HepG2 (cell line): ENCODE results near the gene PCNT. TPM values are rescaled to one million over a fixed set of nuclear protein-coding genes. Genes with fewer than 3 reads are reported as not detected.

Experiments
- ARNT ChIP-seq: fragments of 450-650 bp; IDR thresholded peaks from 2 replicates; pipeline ENCODE4 v1.6.1; 2017
- ELF4 ChIP-seq: sonication (generic); formaldehyde crosslinking; IDR thresholded peaks from 2 replicates; pipeline ENCODE4 v1.5.0; 2020; ENCODE audit warnings: missing genetic modification reagents, mild to moderate bottlenecking, moderate library complexity, borderline replicate concordance
- HOXD1 ChIP-seq: sonication (generic); formaldehyde crosslinking; IDR thresholded peaks from 2 replicates; pipeline ENCODE4 v1.5.0; 2020; ENCODE audit warnings: missing genetic modification reagents
- MEF2D ChIP-seq: sonication (generic); formaldehyde crosslinking; IDR thresholded peaks from 2 replicates; pipeline ENCODE4 v1.5.1; 2020; ENCODE audit warnings: mild to moderate bottlenecking, missing genetic modification reagents
- PAWR ChIP-seq: sonication (generic); formaldehyde crosslinking; IDR thresholded peaks from 2 replicates; pipeline ENCODE4 v1.4.0; 2020; ENCODE audit warnings: missing genetic modification reagents, mild to moderate bottlenecking, borderline replicate concordance
- PCBP1 ChIP-seq: fragments of 200-400 bp; formaldehyde crosslinking; IDR thresholded peaks from 2 replicates; pipeline ENCODE4 v1.6.1; 2017; ENCODE audit warnings: mild to moderate bottlenecking, low read depth, low read length, borderline replicate concordance
- PHF20 ChIP-seq: sonication (generic); formaldehyde crosslinking; IDR thresholded peaks from 2 replicates; pipeline ENCODE4 v1.5.0; 2020; ENCODE audit warnings: mild to moderate bottlenecking, missing genetic modification reagents
- SMYD3 ChIP-seq: sonication (generic); formaldehyde crosslinking; IDR thresholded peaks from 2 replicates; pipeline ENCODE4 v1.8.1; 2023; ENCODE audit warnings: mild to moderate bottlenecking, missing genetic modification reagents
- SPEN ChIP-seq: sonication (generic); formaldehyde crosslinking; IDR thresholded peaks from 2 replicates; pipeline ENCODE4 v1.5.1; 2020; ENCODE audit warnings: low read depth, mild to moderate bottlenecking, missing genetic modification reagents
- ZNF160 ChIP-seq: sonication (generic); formaldehyde crosslinking; IDR thresholded peaks from 2 replicates; pipeline ENCODE4 v1.8.0; 2022; ENCODE audit warnings: mild to moderate bottlenecking, inconsistent platforms, missing genetic modification reagents
- ZNF354B ChIP-seq: sonication (generic); formaldehyde crosslinking; IDR thresholded peaks from 2 replicates; pipeline ENCODE4 v1.8.0; 2022; ENCODE audit warnings: mild to moderate bottlenecking, missing genetic modification reagents
- ZNF574 ChIP-seq: sonication (generic); formaldehyde crosslinking; IDR thresholded peaks from 2 replicates; pipeline ENCODE4 v1.4.0; 2020; ENCODE audit warnings: missing genetic modification reagents
- ZNF619 ChIP-seq: sonication (generic); formaldehyde crosslinking; IDR thresholded peaks from 2 replicates; pipeline ENCODE4 v1.4.0; 2020; ENCODE audit warnings: mild to moderate bottlenecking, missing genetic modification reagents
- ZNF703 ChIP-seq: sonication (generic); formaldehyde crosslinking; IDR thresholded peaks from 2 replicates; pipeline ENCODE4 v1.5.1; 2020; ENCODE audit warnings: missing genetic modification reagents, mild to moderate bottlenecking, moderate library complexity, borderline replicate concordance
- ZNF777 ChIP-seq: sonication (generic); formaldehyde crosslinking; IDR thresholded peaks from 2 replicates; pipeline ENCODE4 v1.4.0; 2020; ENCODE audit warnings: missing genetic modification reagents
- polyA plus RNA-seq, 8 experiments: library from polyadenylated mRNA; depleted of rRNA in 3 of 8; stranded (reverse) in 7 of 8; unstranded in 1 of 8; fragments of >200 nt; fragmentation: Illumina TruSeq in 4 of 8; extraction: Trizol in 4 of 8; gene quantifications; 2 replicates each; pipeline versions ENCODE4 v1.2.1 to v1.2.3, GENCODE V29; 2011 to 2016; ENCODE audit warnings: low read depth in 4 of 8, missing spikeins in 1 of 8, mixed read lengths in 1 of 8; ENCODE audit not compliant: insufficient read depth in 1 of 8
- total RNA-seq, 5 experiments: library from RNA; depleted of rRNA; stranded (reverse); fragments of >200 nt; fragmentation: Illumina TruSeq; extraction: Trizol; gene quantifications; 2 replicates each; pipeline ENCODE4 v1.2.3, GENCODE V29; 2016; ENCODE audit warnings: low read depth in 1 of 5
- TF ChIP-seq, protein P1 (sequence below): sonication (generic); formaldehyde crosslinking; IDR thresholded peaks from 2 replicates; pipeline ENCODE4 v1.4.0; 2020; ENCODE audit warnings: missing genetic modification reagents, borderline replicate concordance
- TF ChIP-seq, protein P2 (sequence below): sonication (generic); formaldehyde crosslinking; IDR thresholded peaks from 2 replicates; pipeline ENCODE4 v1.4.0; 2020; ENCODE audit warnings: mild to moderate bottlenecking, missing genetic modification reagents
- TF ChIP-seq, protein P3 (sequence below): IDR thresholded peaks from 2 replicates; pipeline ENCODE4 v1.6.1; 2016; ENCODE audit warnings: low read depth, control low read depth

Gene PCNT
- total and polyA plus RNA-seq, 2 of the 13 experiments (the other 11 are each of a cell fraction or from before 2014, with no cell fraction given): 5.6 to 12.4 TPM

DNA sequence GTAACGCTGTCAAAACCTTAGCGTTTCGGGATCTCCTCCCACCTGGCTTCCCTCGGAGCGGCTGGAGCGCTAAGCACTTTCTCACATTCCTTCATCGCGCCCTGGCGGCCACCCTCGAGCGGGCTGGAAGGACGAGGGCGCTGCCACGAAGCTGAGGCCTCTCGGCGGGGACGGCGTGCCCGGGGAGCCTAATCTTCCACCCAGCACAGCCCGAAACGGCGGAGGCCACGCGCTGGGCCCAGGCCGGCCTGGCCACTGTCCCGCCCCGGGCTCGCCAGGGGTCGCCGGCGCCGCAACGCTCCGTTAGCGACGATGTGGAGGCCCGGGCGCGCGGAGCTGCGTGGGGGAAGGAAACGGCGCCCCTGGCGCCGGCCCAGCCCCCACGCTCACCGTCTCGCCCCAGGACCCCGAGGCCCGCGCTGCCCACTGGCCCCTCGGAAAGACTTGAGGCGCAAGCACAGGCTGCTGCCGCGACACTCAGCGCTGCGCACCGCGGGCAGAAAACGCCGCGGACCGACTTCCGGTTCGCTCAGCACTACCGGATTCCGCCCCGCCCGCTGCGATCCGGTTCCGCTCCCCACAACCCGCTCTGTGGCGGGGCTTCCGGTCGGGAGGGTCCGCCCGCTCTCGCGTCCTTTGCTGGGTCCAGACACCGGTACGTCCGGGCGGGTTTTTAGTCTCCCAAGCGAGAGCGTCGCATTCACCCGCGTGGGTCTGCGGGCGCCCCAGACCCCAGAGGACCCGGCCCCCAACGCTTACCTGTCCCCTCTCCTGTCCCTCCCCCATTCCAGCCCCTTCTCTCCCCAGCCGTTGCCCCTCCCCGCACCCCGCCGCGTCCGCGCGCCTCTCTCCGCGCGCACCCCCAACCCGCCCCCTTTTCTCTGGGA lies 38.0 kb upstream of the PCNT start, which contains the start of gene YBEY (continued):
- TF ChIP-seq, protein P1, sequence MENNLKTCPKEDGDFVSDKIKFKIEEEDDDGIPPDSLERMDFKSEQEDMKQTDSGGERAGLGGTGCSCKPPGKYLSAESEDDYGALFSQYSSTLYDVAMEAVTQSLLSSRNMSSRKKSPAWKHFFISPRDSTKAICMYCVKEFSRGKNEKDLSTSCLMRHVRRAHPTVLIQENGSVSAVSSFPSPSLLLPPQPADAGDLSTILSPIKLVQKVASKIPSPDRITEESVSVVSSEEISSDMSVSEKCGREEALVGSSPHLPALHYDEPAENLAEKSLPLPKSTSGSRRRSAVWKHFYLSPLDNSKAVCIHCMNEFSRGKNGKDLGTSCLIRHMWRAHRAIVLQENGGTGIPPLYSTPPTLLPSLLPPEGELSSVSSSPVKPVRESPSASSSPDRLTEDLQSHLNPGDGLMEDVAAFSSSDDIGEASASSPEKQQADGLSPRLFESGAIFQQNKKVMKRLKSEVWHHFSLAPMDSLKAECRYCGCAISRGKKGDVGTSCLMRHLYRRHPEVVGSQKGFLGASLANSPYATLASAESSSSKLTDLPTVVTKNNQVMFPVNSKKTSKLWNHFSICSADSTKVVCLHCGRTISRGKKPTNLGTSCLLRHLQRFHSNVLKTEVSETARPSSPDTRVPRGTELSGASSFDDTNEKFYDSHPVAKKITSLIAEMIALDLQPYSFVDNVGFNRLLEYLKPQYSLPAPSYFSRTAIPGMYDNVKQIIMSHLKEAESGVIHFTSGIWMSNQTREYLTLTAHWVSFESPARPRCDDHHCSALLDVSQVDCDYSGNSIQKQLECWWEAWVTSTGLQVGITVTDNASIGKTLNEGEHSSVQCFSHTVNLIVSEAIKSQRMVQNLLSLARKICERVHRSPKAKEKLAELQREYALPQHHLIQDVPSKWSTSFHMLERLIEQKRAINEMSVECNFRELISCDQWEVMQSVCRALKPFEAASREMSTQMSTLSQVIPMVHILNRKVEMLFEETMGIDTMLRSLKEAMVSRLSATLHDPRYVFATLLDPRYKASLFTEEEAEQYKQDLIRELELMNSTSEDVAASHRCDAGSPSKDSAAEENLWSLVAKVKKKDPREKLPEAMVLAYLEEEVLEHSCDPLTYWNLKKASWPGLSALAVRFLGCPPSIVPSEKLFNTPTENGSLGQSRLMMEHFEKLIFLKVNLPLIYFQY (CRISPR knock-in tag): 0 out of 2 replicates have a peak, but pooled peaks have one; percentile 78
- TF ChIP-seq ARNT (no peak), ZNF160 (0 out of 2 replicates have a peak, but pooled peaks have one; percentile 1), ZNF574 (CRISPR knock-in tag) (peak; percentile 97), PCBP1 (peak; percentile 94; the same call in 1 of the 2 replicates), PHF20 (peak; percentile 96), ZNF354B (CRISPR knock-in tag) (peak; percentile 79; the same call in 1 of the 2 replicates), HOXD1 (peak; percentile 67; the same call in 1 of the 2 replicates), ELF4 (CRISPR knock-in tag) (peak; percentile 72; the same call in 1 of the 2 replicates), SMYD3 (CRISPR knock-in tag) (peak; percentile 78; the same call in 1 of the 2 replicates), ZNF703 (CRISPR knock-in tag) (0 out of 2 replicates have a peak, but pooled peaks have one; percentile 38), PAWR (CRISPR knock-in tag) (no peak), SPEN (CRISPR knock-in tag) (peak; percentile 97), MEF2D (CRISPR knock-in tag) (peak; percentile 77; the same call in 1 of the 2 replicates), ZNF619 (CRISPR knock-in tag) (0 out of 2 replicates have a peak, but pooled peaks have one; percentile 26), ZNF777 (peak; percentile 68; the same call in 1 of the 2 replicates)
- TF ChIP-seq, protein P2, sequence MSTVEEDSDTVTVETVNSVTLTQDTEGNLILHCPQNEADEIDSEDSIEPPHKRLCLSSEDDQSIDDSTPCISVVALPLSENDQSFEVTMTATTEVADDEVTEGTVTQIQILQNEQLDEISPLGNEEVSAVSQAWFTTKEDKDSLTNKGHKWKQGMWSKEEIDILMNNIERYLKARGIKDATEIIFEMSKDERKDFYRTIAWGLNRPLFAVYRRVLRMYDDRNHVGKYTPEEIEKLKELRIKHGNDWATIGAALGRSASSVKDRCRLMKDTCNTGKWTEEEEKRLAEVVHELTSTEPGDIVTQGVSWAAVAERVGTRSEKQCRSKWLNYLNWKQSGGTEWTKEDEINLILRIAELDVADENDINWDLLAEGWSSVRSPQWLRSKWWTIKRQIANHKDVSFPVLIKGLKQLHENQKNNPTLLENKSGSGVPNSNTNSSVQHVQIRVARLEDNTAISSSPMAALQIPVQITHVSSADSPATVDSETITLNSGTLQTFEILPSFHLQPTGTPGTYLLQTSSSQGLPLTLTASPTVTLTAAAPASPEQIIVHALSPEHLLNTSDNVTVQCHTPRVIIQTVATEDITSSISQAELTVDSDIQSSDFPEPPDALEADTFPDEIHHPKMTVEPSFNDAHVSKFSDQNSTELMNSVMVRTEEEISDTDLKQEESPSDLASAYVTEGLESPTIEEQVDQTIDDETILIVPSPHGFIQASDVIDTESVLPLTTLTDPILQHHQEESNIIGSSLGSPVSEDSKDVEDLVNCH (CRISPR knock-in tag): no peak
- TF ChIP-seq, protein P3, sequence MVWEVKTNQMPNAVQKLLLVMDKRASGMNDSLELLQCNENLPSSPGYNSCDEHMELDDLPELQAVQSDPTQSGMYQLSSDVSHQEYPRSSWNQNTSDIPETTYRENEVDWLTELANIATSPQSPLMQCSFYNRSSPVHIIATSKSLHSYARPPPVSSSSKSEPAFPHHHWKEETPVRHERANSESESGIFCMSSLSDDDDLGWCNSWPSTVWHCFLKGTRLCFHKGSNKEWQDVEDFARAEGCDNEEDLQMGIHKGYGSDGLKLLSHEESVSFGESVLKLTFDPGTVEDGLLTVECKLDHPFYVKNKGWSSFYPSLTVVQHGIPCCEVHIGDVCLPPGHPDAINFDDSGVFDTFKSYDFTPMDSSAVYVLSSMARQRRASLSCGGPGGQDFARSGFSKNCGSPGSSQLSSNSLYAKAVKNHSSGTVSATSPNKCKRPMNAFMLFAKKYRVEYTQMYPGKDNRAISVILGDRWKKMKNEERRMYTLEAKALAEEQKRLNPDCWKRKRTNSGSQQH (CRISPR knock-in tag): peak; percentile 65; the same call in 1 of the 2 replicates
